ENCODE results near the gene SVIL. TPM values are rescaled to one million over a fixed set of nuclear protein-coding genes. Genes with fewer than 3 reads are reported as not detected.

SVIL gene
- total and polyA plus RNA-seq, 2 of the 13 experiments (the other 11 are each of a cell fraction or from before 2014, with no cell fraction given) = 3.9 to 12.1 TPM

DNA sequence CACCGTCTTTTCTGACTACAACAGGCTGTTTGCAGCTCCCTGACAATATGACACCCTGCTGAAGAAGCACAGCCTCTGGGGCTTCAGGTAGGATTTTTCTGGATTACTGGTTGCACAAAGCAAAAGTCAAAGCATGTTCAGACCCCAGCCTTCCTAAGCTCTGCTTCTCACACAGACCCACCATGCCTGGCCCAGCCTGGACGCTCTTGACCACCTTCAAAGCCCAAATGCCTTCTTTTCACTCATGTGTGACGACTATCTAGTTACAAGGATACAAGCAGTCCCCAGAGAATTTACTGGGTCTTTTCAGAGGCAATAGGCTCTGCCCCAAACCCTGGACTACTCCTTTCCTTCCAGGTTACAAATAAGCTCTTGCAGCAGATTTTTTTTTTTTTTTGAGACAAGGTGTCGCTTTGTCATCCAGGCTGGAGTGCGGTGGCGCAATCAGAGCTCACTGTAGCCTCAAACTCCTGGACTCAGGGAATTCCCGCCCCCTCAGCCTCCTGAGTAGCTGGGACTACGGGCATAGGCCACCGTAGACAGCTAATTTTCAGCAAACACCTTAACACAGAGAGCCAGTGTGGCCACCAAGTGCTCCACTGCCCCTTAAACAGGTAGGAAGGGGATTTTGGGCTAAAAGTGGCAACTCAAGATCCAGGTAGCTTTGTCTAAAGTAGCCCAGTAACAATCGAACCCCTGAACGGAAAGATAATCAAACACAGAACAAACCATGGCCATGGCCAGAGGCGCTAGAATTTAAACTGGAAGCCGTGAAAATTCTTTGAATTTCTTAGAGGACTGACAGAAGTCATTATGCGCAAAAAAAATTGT is 16.2 kb downstream of the SVIL start (continued):
- TF ChIP-seq, protein P1, sequence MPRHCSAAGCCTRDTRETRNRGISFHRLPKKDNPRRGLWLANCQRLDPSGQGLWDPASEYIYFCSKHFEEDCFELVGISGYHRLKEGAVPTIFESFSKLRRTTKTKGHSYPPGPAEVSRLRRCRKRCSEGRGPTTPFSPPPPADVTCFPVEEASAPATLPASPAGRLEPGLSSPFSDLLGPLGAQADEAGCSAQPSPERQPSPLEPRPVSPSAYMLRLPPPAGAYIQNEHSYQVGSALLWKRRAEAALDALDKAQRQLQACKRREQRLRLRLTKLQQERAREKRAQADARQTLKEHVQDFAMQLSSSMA (CRISPR knock-in tag; IDR thresholded peaks at IDR 0.05) = no peak
- TF ChIP-seq HDAC1 (CRISPR knock-in tag; IDR thresholded peaks at IDR 0.05) (peak; percentile 19; the same call in 1 of the 2 replicates), RXRB (CRISPR knock-in tag; IDR thresholded peaks at IDR 0.05; ENCODE audit: borderline replicate concordance) (0 out of 2 replicates have a peak, but pooled peaks have one; percentile 14), ZBTB7A (CRISPR knock-in tag; IDR thresholded peaks at IDR 0.05) (no peak), JARID2 (CRISPR knock-in tag; IDR thresholded peaks at IDR 0.05; ENCODE audit: insufficient replicate concordance) (no peak), RFX1 (IDR thresholded peaks at IDR 0.05) (no peak), ZNF331 (CRISPR knock-in tag; IDR thresholded peaks at IDR 0.05) (peak; percentile 22; the same call in 1 of the 2 replicates), JUN (CRISPR knock-in tag; IDR thresholded peaks at IDR 0.05) (peak; percentile 22; the same call in 1 of the 2 replicates), SALL1 (CRISPR knock-in tag; IDR thresholded peaks at IDR 0.05) (peak; percentile 68), ARNT2 (CRISPR knock-in tag; IDR thresholded peaks at IDR 0.05; ENCODE audit: low read depth) (no peak), ZKSCAN8 (CRISPR knock-in tag; IDR thresholded peaks at IDR 0.05; ENCODE audit: borderline replicate concordance) (no peak), NKX3-1 (CRISPR knock-in tag; IDR thresholded peaks at IDR 0.05) (no peak), ZNF607 (CRISPR knock-in tag; IDR thresholded peaks at IDR 0.05; ENCODE audit: borderline replicate concordance) (no peak), SRSF4 (IDR thresholded peaks at IDR 0.05; ENCODE audit: low read depth, low read length, poor library complexity, severe bottlenecking) (no peak), HMGA1 (CRISPR knock-in tag; conservative IDR thresholded peaks at IDR 0.05) (no peak), SUZ12 (IDR thresholded peaks at IDR 0.05; ENCODE audit: low read depth, low read length) (no peak), SPEN (CRISPR knock-in tag; IDR thresholded peaks at IDR 0.05; ENCODE audit: low read depth) (peak; percentile 58; the same call in 1 of the 2 replicates), CEBPB (IDR thresholded peaks at IDR 0.05; ENCODE audit: borderline replicate concordance, low read depth, low read length) (peak; percentile 96), ZNF792 (CRISPR knock-in tag; IDR thresholded peaks at IDR 0.05) (no peak), FOXM1 (CRISPR knock-in tag; IDR thresholded peaks at IDR 0.05) (no peak), ZMYM3 (CRISPR knock-in tag; IDR thresholded peaks at IDR 0.05) (peak; percentile 67; the same call in 1 of the 2 replicates), GATAD1 (CRISPR knock-in tag; IDR thresholded peaks at IDR 0.05) (no peak)
- TF ChIP-seq, protein P2, sequence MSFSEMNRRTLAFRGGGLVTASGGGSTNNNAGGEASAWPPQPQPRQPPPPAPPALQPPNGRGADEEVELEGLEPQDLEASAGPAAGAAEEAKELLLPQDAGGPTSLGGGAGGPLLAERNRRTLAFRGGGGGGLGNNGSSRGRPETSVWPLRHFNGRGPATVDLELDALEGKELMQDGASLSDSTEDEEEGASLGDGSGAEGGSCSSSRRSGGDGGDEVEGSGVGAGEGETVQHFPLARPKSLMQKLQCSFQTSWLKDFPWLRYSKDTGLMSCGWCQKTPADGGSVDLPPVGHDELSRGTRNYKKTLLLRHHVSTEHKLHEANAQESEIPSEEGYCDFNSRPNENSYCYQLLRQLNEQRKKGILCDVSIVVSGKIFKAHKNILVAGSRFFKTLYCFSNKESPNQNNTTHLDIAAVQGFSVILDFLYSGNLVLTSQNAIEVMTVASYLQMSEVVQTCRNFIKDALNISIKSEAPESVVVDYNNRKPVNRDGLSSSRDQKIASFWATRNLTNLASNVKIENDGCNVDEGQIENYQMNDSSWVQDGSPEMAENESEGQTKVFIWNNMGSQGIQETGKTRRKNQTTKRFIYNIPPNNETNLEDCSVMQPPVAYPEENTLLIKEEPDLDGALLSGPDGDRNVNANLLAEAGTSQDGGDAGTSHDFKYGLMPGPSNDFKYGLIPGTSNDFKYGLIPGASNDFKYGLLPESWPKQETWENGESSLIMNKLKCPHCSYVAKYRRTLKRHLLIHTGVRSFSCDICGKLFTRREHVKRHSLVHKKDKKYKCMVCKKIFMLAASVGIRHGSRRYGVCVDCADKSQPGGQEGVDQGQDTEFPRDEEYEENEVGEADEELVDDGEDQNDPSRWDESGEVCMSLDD (CRISPR knock-in tag; IDR thresholded peaks at IDR 0.05; ENCODE audit: borderline replicate concordance) = no peak
- TF ChIP-seq, protein P3, sequence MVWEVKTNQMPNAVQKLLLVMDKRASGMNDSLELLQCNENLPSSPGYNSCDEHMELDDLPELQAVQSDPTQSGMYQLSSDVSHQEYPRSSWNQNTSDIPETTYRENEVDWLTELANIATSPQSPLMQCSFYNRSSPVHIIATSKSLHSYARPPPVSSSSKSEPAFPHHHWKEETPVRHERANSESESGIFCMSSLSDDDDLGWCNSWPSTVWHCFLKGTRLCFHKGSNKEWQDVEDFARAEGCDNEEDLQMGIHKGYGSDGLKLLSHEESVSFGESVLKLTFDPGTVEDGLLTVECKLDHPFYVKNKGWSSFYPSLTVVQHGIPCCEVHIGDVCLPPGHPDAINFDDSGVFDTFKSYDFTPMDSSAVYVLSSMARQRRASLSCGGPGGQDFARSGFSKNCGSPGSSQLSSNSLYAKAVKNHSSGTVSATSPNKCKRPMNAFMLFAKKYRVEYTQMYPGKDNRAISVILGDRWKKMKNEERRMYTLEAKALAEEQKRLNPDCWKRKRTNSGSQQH (CRISPR knock-in tag; IDR thresholded peaks at IDR 0.05; ENCODE audit: low read depth) = no peak
- TF ChIP-seq, protein P4, sequence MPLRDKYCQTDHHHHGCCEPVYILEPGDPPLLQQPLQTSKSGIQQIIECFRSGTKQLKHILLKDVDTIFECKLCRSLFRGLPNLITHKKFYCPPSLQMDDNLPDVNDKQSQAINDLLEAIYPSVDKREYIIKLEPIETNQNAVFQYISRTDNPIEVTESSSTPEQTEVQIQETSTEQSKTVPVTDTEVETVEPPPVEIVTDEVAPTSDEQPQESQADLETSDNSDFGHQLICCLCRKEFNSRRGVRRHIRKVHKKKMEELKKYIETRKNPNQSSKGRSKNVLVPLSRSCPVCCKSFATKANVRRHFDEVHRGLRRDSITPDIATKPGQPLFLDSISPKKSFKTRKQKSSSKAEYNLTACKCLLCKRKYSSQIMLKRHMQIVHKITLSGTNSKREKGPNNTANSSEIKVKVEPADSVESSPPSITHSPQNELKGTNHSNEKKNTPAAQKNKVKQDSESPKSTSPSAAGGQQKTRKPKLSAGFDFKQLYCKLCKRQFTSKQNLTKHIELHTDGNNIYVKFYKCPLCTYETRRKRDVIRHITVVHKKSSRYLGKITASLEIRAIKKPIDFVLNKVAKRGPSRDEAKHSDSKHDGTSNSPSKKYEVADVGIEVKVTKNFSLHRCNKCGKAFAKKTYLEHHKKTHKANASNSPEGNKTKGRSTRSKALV (CRISPR knock-in tag; IDR thresholded peaks at IDR 0.05) = no peak; the same call in 1 of the 2 replicates
